Measurements from ENCODE around the gene RORC.

DNA sequence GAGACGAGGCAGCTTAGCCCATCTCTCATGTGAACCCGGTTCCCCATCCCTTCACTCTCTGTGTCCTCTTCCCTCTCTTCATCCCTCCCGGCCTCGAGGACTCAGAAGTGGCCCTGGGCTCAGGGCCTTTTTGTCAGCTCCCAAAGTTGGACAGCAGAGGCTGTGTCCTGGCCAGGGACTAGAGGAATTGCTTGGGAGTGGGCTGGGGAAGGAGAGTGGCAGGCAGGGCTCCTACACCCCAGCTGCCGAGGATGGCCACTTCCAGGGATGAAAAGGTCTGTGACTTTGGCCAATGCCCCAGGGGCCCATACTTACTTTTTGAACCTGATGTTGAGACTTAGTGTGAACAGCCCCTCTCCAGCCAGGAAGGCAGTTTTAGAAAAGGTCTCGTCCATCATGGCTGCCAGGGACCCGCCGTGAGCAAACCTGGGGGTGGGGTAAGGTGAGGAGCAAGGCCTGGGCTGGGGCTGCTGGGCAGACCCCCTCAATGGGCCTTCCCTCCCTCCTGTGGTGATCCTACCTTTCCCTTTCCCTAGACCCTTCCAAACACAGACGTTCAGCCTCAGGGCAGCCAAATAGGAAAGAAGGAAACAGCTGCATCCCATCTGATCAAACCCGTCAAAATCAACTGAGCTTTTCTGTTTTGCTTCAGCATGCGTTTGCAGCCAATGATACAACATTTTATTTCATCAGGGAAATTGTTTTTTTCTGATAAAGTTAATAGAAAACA is 16.4 kb upstream of the RORC start:
- TF ChIP-seq, protein P1, sequence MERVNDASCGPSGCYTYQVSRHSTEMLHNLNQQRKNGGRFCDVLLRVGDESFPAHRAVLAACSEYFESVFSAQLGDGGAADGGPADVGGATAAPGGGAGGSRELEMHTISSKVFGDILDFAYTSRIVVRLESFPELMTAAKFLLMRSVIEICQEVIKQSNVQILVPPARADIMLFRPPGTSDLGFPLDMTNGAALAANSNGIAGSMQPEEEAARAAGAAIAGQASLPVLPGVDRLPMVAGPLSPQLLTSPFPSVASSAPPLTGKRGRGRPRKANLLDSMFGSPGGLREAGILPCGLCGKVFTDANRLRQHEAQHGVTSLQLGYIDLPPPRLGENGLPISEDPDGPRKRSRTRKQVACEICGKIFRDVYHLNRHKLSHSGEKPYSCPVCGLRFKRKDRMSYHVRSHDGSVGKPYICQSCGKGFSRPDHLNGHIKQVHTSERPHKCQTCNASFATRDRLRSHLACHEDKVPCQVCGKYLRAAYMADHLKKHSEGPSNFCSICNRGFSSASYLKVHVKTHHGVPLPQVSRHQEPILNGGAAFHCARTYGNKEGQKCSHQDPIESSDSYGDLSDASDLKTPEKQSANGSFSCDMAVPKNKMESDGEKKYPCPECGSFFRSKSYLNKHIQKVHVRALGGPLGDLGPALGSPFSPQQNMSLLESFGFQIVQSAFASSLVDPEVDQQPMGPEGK (CRISPR knock-in tag; IDR thresholded peaks at IDR 0.05; ENCODE audit: borderline replicate concordance) = no peak
- TF ChIP-seq ZFP3 (CRISPR knock-in tag; IDR thresholded peaks at IDR 0.05) = no peak
- TF ChIP-seq, protein P2, sequence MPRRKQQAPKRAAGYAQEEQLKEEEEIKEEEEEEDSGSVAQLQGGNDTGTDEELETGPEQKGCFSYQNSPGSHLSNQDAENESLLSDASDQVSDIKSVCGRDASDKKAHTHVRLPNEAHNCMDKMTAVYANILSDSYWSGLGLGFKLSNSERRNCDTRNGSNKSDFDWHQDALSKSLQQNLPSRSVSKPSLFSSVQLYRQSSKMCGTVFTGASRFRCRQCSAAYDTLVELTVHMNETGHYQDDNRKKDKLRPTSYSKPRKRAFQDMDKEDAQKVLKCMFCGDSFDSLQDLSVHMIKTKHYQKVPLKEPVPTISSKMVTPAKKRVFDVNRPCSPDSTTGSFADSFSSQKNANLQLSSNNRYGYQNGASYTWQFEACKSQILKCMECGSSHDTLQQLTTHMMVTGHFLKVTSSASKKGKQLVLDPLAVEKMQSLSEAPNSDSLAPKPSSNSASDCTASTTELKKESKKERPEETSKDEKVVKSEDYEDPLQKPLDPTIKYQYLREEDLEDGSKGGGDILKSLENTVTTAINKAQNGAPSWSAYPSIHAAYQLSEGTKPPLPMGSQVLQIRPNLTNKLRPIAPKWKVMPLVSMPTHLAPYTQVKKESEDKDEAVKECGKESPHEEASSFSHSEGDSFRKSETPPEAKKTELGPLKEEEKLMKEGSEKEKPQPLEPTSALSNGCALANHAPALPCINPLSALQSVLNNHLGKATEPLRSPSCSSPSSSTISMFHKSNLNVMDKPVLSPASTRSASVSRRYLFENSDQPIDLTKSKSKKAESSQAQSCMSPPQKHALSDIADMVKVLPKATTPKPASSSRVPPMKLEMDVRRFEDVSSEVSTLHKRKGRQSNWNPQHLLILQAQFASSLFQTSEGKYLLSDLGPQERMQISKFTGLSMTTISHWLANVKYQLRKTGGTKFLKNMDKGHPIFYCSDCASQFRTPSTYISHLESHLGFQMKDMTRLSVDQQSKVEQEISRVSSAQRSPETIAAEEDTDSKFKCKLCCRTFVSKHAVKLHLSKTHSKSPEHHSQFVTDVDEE (CRISPR knock-in tag; IDR thresholded peaks at IDR 0.05) = no peak; the same call in 1 of the 2 replicates
- TF ChIP-seq, protein P3, sequence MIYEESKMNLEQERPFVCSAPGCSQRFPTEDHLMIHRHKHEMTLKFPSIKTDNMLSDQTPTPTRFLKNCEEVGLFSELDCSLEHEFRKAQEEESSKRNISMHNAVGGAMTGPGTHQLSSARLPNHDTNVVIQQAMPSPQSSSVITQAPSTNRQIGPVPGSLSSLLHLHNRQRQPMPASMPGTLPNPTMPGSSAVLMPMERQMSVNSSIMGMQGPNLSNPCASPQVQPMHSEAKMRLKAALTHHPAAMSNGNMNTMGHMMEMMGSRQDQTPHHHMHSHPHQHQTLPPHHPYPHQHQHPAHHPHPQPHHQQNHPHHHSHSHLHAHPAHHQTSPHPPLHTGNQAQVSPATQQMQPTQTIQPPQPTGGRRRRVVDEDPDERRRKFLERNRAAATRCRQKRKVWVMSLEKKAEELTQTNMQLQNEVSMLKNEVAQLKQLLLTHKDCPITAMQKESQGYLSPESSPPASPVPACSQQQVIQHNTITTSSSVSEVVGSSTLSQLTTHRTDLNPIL (CRISPR knock-in tag; IDR thresholded peaks at IDR 0.05; ENCODE audit: low read depth) = no peak
- TF ChIP-seq, protein P4, sequence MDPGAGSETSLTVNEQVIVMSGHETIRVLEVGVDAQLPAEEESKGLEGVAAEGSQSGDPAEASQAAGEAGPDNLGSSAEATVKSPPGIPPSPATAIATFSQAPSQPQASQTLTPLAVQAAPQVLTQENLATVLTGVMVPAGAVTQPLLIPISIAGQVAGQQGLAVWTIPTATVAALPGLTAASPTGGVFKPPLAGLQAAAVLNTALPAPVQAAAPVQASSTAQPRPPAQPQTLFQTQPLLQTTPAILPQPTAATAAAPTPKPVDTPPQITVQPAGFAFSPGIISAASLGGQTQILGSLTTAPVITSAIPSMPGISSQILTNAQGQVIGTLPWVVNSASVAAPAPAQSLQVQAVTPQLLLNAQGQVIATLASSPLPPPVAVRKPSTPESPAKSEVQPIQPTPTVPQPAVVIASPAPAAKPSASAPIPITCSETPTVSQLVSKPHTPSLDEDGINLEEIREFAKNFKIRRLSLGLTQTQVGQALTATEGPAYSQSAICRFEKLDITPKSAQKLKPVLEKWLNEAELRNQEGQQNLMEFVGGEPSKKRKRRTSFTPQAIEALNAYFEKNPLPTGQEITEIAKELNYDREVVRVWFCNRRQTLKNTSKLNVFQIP (CRISPR knock-in tag; IDR thresholded peaks at IDR 0.05; ENCODE audit: borderline replicate concordance, low read depth) = no peak
- no peak for TF ChIP-seq ZFP30 (CRISPR knock-in tag; IDR thresholded peaks at IDR 0.05)
- no peak for TF ChIP-seq RARB (CRISPR knock-in tag; IDR thresholded peaks at IDR 0.05)
- TF ChIP-seq TOX (CRISPR knock-in tag; IDR thresholded peaks at IDR 0.05; ENCODE audit: borderline replicate concordance) = no peak
- TF ChIP-seq, protein P5, sequence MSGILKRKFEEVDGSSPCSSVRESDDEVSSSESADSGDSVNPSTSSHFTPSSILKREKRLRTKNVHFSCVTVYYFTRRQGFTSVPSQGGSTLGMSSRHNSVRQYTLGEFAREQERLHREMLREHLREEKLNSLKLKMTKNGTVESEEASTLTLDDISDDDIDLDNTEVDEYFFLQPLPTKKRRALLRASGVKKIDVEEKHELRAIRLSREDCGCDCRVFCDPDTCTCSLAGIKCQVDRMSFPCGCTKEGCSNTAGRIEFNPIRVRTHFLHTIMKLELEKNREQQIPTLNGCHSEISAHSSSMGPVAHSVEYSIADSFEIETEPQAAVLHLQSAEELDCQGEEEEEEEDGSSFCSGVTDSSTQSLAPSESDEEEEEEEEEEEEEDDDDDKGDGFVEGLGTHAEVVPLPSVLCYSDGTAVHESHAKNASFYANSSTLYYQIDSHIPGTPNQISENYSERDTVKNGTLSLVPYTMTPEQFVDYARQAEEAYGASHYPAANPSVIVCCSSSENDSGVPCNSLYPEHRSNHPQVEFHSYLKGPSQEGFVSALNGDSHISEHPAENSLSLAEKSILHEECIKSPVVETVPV (CRISPR knock-in tag; IDR thresholded peaks at IDR 0.05) = no peak
- no peak for TF ChIP-seq ISL1 (CRISPR knock-in tag; IDR thresholded peaks at IDR 0.05)
- no peak for TF ChIP-seq ESRRG (CRISPR knock-in tag; IDR thresholded peaks at IDR 0.05)
- no peak for TF ChIP-seq PPARA (CRISPR knock-in tag; IDR thresholded peaks at IDR 0.05; ENCODE audit: borderline replicate concordance)

Data from SK-N-SH treated with all-trans-retinoic acid at 6 μM for 48 hours (cell line).